ENCODE data around the gene PTS.

- TF ChIP-seq CTCF (IDR thresholded peaks at IDR 0.05 in 4 of 5, conservative IDR thresholded peaks at IDR 0.05 in 1 of 5), result no peak
- no peak for TF ChIP-seq POLR2A (IDR thresholded peaks at IDR 0.05)
These were observed 42.2 kb downstream of the PTS start for GRCh38 chr11:112268406-112268805.
